HG02763 (cell line): ENCODE results near the gene ZNF846.
A peak's percentile ranks its signal among the peaks of the same experiment; 100 is the strongest.
"Not testable (repeated sequence)": the region's sequence is repeated elsewhere in the genome, so short reads cannot be mapped to it uniquely, and the experiment has no call there.

Experiments
- ATAC-seq: cut with Tn5 transposase; IDR thresholded peaks from one replicate; pipeline ENCODE4 v1.9.1; 2021; ENCODE audit warnings: mild to moderate bottlenecking, moderate library complexity; ENCODE audit not compliant: unreplicated experiment

The ZNF846 gene

DNA sequence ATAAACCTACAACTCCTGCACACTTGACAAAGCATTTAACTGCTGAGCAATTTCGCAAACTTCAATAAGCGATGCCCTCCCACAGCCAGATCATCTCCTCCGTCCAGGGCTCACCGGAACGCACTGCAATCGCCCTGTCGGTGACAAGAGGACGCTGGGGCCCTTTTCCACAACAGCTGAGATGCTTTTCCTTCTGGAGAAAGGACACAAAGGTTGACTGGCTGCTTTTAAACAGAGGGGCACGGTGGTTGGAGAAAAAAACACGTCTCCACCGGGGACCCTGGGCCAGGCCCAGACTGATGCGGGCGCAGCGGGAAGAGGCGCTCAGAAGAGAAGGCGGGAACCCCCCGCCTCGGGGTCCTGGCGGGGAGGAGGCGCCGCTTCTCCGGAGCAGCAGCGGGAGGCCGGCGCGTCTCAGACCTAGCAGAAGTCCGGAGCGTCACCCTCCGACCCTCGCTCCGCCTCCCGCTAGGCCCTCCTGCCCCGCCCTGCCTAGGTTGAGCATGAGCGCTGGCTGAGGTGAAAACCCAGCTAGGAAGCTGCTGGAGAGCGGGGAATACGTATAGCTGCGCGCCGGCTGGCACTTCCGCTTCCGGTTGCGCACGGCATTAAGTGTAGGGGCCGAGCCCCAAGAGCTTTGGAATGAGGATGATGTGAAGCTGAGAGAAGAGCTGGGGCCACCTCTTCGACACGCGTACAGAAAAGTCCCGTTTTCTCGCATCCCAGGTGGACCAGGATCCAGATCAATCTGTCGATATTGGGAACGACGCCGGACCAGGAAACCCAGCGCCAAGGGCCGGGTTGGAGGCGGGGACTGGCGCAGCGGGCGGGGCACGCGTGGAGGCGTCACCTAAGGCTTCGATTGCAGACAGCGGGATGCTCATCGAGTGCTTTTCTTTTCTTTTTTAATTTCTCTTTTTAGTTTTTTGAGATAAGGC, at the start of gene ZNF846:
TSS of gene ZNF846 (minus strand) at position 564 of the 938 bp plus-strand sequence. CDS start 3,788 bp downstream, outside the sequence.
- peak; percentile 97 for ATAC-seq

DNA sequence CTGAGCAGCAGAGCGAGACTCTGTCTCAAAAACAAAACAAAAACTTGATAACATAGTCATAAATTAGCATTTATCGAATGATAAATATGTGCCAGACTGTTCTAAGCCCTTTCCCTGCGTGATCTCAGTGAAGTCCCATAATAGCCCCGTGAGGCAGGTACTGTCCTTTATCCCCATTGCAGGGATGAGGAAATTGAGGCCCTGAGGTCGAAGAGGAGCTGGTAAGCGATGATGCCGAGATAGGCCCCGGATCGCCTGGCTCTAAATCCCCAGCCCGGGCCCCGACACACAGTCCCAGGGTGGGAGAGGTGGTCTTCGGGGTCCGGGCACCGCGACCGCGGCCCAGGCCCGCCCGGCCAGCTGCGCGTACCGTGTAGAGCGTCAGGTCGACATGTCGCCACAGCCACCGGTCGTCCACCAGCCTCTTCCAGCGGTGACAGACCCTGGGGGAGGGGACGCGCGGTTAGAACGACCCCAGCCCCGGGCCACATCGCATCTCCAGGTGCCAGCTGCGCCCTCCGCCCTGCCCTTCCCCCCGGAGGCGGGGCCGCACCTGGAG, 49.7 kb upstream of the ZNF846 start:
- no peak for ATAC-seq

DNA sequence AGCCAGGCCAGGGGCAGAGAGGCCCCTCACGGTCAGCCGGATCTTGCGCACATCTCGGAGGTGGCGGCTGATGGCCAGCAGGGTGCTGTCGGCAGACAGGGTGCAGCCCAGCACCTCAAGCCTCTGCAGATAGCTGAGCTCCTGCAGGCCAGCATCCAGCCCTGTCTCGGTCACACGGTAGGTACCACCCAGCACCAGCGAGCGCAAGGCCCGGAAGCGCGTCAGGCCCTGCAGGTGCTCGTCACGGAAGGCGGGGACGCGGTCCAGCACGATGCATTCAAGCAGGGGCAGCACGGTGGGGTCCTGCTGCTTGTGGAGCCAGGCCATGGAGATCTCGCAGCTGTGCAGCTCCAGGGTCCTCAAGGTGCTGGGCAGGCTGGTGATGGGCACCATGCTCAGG, 42.6 kb upstream of the ZNF846 start:
- no peak for ATAC-seq

DNA sequence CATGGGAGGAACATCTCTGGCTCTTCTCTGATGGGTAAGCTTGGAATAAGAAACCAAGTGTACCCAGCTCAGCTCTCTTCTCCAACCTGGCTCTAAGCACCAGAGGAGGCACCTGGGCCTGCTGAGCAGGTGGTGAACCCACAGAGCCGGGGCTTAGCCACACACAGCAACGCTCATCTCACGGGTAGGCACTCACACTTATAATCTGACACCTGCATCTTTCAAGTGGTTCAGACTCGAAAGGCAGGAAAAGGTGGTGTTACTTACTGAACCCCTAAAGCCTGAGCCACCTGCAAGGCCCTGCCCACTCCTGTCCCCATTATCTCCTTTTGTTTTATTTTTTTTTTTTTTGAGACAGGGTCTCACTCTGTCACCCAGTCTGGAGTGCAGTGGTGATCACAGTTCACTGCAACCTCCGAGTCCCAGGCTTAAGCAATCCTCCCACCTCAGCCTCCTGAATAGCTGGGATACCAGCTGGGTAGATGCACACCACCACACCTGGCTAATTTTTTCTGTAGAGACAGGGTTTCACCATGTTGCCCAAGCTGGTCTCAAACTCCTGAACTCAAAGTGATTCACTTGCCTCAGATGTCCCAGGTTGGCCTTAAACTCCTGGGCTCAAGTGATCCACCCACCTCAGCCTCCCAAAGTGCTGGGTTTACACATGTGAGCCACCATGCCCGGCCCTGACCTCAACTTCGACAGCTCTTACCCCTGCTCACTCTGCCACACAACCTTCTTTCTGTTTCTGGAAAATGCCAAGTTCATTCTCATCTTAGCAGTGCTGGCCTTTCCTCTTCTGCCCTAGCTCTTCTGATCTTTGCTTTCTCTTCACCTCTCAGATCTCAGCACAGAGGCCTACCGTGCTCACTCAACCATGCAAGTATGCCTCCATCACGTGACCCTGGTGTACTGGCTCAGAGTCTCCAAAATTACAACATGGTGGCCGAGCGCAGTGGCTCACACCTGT, 40.6 kb upstream of the ZNF846 start:
- ATAC-seq, result no peak

DNA sequence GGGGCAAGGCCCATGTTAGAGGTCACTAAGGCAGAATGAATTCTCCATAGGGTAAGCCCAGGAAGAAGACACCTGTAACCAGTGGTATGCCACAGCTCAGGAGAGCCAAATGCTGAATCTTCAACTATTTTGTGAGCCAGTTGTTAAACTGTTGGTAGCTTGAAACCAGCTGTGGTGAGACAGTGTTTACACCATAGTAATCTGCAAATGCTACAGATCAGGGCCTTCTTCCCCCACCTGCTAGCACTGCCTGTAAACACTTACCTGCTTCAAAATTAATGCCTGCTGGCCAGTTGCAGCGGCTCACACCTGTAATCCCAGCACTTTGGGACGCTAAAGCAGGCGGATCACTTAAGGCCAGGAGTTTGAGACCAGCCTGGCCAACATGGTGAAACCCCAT, 38.3 kb upstream of the ZNF846 start:
- no peak for ATAC-seq

DNA sequence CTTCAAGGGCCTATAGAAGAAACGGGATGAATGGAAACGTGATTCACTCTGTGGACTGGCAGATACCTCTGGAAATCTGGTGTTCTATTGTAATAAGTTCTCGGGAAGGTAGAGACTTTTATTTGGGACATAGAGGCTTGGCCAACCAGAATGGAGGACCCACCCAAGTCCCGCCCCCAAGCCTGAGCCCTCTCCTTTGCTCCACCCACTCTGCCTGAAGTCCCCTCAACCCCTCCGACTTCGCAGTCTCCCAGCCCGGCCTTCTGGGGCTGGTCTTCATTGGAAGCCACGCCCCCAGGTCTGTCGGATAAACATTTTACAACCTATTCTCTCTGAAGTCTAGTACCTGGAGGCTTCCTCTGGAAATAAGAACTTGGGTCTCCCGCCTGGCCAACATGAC, 33.4 kb upstream of the ZNF846 start:
- no peak for ATAC-seq

DNA sequence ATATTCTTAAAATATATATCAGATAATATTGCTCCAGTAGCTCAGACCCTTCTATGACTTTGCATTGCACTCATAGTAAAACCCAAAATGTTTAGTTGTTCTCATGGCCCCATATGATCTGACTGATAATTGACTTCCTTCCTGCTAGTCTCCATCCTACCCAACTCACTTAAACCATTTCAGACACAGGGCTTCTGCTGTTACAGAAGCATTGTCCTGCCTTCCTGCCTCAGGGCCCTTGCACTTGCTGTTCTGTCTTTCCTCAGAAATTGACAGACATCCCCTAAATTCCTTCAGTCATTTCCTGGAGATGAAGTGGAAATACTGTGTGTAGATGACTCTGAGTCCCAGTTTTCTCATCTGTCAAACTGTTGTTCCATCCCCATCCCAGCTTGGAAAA, 30.6 kb upstream of the ZNF846 start:
- no peak for ATAC-seq

DNA sequence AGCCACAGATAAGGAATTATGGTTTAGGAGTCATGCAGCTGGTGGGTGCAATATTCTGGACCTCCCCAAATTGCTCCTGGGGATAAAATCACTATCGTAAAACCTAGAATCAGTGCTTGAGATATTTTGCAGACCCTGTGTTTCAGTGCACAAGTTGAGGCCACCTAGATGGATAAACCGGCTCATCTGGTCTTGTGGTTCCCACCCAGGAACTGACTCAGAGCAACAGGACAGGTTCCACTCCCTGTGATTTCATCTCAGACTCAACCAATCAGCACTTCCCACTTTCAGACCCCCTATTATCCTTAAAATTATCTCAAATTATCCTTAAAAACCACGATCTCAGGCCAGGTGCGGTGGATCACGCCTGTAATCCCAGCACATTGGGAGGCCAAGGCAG, 29.3 kb upstream of the ZNF846 start:
- no peak for ATAC-seq

DNA sequence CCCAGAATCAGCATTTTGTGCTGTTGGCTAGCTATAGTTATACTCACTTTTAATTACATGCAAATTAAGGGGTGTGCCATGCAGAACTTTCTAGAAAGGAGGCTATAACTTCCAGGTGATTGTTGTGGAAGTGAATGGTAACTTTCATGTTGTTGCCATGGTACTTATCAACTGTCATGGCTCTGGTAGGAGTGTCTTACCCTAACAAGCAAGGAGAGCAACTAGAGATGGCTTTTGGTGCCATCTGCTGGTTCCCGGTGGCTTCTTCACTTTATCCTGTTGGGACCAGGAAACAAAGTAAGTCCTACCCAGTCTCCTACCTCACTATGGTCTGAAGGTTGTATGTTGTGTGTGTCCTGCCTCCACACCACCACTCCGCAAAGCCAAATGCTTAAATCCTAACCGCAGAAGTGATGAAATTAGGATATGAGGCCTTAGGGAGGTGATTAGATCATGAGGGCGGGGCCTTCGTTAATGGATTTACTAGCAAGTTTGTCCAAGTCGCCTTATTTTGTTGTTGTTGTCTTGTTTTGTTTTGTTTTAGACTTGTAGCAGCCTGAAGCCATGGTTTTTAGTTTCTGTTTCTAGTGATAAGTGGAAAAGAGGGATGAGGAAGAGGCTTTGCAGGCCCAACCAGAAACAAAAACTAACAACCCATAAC, 27.7 kb upstream of the ZNF846 start:
- ATAC-seq, result no peak

DNA sequence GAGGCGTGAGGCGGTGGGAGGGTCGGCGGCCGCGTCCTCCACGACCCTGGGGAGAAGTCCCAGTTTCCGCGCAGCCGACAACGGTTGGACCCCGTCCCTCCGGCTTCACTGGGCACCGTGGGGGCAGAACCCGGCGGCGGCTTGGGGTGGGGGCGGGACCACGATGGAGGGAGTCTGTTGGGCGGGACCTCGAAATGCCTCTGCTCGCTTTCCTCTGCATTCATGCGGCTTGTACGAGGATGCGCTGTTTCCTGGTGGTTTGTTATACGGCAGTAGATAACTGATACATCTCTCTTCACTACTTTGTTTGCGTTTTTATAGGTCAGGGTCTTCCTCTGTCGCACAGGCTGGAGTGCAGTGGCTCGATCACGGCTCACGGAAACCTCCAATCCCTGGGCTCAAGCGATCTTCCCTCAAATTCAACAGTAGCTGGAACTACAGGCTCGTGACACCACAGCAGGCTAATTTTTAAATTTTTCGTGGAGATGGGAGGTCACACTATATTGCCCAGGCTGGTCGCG, 24.6 kb upstream of the ZNF846 start:
- ATAC-seq, result no peak

DNA sequence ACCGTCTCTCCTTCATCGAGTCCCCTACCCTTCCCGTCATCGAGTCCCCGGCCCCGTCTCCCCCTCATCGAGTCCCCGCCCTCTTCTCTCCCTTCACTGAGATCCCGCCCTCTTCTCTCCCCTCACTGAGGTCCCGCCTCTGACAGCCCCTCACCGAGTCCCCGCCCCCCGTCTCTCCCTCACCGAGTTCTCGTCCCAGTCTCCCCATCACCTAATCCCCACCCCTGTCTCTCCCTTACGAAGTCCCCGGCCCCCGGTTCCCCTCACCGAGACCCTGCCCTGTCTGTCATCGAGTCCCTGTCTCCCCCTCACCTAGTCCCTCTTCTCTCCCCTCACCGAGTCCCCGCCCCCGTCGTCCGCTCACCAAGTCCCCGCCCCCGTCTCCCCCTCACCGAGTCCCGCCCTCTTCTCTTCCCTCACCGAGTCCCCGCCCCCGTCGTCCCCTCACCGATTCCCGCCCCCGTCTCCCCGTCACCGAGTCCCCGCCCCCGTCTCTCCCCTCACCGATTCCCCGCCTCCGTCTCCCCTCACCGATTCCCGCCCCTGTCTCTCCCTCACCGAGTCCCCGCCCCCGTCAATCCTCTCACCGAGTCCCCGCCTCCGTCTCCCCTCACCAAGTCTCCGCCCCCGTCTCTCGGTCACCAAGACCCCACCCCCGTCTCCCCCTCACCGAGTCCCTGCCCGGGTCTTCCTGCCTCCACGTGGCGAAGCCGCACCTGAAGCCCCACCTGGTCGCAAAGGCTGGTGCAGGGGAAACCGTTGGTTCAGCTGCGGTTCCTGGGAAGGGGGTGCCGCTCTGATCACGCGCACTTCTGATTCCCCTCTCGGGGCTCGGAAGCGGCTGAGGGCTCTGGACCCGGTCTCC, 23.9 kb upstream of the ZNF846 start:
- ATAC-seq, result peak; percentile 35

DNA sequence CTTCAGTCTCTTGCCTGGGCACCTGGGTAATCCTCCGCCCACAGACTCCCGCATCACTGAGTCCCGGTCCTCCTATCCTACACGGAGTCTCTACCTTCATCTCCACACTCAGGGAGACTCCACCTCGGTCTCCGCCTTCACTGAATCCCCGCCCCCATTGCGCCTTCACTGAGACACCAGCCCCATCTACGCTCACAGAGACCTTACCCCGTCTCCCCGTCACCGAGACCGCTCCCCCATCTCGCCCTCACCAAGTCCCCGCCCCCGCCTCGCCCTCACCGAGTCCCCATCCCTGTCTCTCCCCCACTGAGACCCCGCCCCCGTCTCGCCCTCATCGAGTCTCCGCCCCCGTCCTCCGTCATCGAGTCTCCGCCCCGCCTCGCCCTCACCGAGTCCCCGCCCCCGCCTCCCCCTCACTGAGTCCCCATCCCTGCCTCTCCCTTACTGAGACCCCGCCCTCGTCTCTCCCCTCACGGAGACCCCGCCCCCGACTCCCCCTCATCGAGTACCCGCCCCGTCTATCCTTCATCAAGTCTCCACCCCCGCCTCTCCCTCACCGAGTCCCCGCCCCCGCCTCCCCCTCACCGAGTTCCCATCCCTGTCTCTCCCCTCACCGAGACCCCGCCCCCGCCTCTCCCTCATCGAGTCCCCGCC, 23.1 kb upstream of the ZNF846 start:
- ATAC-seq, result peak; percentile 40

DNA sequence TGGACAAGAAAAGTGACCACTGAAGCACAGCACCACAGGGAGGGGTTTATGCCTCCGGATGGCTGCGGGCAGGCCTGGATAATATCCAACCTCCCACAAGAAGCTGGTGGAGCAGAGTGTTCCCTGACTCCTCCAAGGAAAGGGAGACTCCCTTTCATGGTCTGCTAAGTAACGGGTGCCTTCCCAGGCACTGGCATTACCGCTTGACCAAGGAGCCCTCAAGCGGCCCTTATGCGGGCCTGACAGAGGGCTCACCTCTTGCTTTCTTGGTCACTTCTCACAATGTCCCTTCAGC, 22.5 kb upstream of the ZNF846 start:
- not testable (repeated sequence) for ATAC-seq

DNA sequence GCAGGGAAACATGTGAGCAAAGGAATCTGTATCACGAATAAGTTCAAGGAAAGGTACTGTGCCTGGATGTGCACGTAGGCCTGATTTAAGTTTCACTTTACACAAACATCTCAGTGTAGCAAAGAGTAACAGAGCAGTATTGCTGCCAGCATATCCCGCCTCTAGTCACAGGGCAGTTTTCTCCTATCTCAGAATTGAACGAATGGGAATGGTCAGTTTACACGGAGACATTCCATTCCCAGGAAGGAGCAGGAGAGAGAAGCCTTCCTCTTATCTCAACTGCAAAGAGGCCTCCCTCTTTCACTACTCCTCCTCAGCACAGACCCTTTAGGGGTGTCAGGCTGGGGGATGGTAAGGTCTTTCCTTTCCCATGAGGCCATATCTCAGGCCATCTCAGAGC, 21.0 kb upstream of the ZNF846 start:
- not testable (repeated sequence) for ATAC-seq

DNA sequence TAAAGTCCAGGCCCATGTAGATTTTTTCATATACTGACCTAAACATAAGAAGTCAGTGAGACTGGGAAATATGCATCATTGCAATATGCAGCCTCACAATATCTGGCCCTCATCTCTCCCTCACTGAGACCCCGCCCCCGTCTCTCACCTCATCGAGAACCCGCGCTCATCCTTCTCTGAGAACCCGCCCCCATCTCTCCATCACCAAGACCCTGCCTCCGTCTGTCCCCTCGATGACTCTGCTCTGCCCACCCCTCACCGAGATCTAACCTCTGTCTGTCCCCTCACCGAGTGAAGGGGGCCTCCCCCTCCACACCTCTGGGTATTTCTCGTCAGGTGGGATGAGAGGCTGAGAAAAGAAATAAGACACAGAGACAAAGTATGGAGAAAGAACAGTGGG, 20.5 kb upstream of the ZNF846 start:
- no peak for ATAC-seq

DNA sequence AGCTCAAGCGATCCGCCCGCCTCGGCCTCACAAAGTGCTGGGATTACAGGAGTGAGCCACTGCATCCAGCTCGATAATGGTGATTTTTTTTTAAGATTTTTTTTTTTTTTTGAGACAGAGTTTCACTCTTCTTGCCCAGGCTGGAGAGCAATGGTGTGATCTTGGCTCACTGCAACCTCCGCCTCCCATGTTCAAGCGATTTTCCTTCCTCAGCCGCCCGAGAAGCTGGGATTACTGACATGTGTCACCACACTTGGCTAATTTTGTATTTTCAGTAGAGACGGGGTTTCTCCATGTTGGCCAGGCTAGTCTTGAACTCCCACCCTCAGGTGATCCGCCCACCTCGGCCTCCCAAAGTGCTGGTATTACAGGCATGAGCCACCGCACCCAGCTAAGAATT, 20.1 kb upstream of the ZNF846 start:
- not testable (repeated sequence) for ATAC-seq

DNA sequence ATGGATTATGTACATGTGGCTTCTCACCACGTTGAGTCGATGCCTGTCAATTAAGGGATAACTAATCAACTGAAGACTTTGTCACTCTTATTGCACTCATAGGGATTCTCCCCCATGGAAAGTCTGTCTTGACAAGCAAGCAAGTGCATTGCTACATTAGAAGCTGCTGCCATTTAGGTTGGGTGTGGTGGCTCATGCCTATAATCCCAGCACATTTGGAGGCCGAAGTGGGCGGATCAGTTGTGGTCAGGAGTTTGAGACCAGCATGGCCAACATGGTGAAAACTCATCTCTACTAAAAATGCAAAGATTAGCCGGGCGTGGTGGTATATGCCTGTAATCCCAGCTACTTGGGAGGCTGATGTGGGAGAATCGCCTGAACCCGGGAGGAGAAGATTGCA, 18.3 kb upstream of the ZNF846 start:
- no peak for ATAC-seq

DNA sequence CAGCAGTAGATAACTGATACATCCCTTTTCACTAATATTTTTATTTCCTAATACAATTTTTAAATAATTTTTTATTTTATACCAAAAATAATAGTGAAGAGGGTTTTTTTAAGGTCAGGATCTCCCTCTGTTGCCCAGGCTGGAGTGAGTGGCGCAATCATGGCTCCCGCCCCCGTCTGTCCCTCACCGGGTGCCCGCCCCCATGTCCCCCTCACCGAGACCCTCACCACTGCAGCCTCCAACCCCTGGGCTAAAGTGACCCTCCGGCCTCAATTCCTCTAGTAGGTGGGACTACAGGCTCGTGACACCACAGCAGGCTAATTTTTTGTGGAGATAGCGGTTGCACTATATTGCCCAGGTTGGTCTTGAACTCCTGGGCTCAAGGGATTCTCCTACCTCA, 17.8 kb upstream of the ZNF846 start:
- no peak for ATAC-seq
